Fibroblast of the conjunctiva (primary cell): ENCODE measurements around the gene SLC22A2.
"Not testable (repeated sequence)": the region's sequence is repeated elsewhere in the genome, so short reads cannot be mapped to it uniquely, and the experiment has no call there.

ENCODE experiments used
- DNase-seq: peaks from one replicate; pipeline ENCODE4 v3.0.0-alpha.2; 2010; ENCODE audit warnings: low read depth

Gene SLC22A2

GRCh38 chr6:160258346-160259142 is at the start of gene SLC22A2:
SLC22A2 (minus strand) TSS chr6:160258821; CDS start chr6:160258757, 64 bp downstream.
- DNase-seq, result no peak

GRCh38 chr6:160305926-160306713 is 47.5 kb upstream of the SLC22A2 start:
- no peak for DNase-seq

- no peak for DNase-seq
These were observed 45.2 kb upstream of the SLC22A2 start for GRCh38 chr6:160303806-160304205.

- DNase-seq, result not testable (repeated sequence)
These were observed 43.9 kb upstream of the SLC22A2 start for GRCh38 chr6:160302431-160303082.

DNA sequence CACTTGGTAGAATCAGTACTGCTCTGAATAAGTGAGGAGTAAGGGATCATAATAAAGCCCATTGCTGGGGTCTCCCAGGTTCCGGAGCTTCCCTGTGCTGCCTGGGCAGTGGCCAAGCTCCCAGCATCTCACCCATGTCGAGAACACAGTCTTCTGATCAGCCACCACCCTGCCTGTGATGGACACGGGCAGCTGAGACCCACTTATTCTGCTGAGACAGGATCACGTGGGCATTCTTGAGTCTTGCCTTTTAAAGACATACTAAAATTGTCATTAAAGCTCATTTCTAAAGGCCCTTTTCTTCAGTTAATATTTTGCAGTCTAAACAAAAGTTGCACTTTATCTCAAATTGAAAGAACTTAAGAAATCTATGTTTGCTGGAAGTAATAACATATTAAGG is 42.7 kb upstream of the SLC22A2 start:
- DNase-seq, result no peak

DNA sequence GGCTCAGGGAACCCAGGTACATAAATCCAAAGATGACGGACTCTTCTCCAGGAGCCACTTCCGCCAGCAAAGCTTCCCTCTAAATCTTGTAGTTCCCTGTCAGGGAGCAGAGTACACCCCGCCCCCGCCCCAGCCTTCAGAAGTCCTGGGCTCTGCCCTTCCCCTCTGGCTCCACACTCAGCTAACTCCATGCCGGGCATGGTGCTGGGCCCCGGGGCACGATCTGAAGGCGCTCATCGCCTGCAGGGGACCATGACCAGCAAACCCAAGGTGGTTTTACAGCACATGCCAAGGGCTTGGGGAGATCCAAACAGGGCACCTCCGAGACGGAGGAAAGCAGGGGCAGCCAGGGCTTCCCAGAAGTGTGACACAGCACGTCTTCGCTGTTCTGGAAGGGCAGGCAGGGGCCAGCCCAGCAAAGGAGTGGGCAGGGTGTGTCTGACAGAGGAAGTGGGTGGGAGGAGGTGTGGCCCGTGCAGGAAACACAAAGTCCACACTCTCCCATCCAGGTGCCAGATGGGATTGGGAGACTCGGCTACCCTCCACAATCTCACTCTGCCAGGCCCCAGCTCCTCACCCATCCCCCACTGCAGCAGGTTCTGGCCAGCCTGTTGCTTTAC is 41.6 kb upstream of the SLC22A2 start:
- DNase-seq, result no peak

DNA sequence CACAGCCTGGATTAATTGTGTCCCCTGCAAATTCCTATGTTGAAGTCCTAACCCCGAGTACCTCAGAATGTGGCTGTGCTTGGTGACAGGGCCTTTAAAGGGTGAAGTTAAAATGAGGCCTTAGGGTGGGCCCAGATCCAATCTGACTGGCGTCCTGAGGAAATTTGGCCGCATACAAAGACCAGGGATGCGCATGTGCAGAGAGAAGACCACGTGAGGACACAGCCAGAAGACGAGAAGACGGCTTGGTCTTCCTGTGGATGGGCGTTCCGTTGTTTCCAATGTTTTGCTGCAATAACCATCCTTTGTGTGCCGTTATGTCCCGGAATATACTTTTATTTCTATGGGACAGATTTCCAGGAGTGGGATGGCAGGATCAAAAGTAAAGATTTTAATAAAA is 40.9 kb upstream of the SLC22A2 start:
- DNase-seq, result no peak

DNA sequence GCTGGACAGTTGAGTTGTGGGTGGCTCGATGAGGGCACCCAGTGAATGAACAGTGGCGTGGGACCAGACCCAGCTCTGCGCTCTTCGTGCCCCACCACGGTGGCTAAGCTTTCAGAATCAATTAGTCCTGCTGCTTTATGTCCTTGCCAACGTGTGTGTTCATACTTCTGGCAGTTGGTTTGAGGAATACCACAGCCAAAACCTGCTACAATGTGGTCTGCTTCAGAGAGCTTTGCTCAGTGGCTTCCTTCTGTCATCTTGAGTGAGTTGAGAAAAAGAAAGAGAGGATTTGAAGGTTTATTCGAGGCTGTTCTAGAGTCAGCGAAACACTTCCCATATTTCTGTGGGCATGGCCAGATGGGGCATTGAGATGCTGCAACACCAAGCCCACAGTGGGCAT is 39.5 kb upstream of the SLC22A2 start:
- no peak for DNase-seq

DNA sequence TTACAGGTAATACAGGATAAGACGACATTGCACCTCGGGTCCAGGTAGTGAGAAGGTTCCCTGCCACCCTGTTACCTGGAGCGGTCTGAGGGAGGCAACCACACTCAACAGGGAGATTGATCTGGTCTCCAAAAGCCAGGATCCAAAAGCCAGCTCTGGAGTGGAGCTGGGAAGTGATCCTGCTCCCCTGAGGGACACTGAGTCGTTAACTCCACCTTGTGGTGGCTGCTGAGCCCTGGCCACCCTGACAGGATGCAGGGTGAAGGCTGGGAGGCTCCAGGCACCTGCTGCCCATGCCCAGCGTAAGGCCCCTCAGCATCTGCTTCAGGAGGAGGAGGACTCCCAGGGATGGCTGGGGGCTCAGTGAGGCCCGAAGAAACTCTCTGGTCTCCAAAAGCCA is 38.7 kb upstream of the SLC22A2 start:
- no peak for DNase-seq

DNA sequence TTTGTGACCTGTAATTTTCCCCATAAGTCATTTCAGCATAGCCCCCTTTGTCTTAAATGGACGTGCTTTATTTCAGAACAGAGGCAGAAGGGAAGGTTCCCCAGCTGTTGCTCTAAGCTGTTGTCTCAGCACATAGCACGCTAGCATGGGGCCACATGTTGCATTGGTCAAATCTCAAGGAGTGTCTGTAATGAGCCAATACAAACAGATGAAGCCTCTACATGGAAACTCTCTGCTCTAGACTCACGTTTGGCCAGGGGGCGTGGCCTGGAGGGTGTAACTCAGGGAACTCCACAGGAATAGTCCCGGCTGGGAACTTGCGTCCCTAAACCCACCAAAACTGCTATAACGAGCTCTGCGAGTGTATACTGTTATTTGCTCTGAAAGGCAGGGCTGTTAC is 35.2 kb upstream of the SLC22A2 start:
- DNase-seq, result no peak

- no peak for DNase-seq
These were observed 27.0 kb upstream of the SLC22A2 start for GRCh38 chr6:160285541-160286105.

GRCh38 chr6:160284575-160284974 is 26.0 kb upstream of the SLC22A2 start:
- no peak for DNase-seq

GRCh38 chr6:160282444-160282843 is 23.8 kb upstream of the SLC22A2 start:
- no peak for DNase-seq

GRCh38 chr6:160279850-160280249 is 21.2 kb upstream of the SLC22A2 start:
- DNase-seq, result no peak

DNA sequence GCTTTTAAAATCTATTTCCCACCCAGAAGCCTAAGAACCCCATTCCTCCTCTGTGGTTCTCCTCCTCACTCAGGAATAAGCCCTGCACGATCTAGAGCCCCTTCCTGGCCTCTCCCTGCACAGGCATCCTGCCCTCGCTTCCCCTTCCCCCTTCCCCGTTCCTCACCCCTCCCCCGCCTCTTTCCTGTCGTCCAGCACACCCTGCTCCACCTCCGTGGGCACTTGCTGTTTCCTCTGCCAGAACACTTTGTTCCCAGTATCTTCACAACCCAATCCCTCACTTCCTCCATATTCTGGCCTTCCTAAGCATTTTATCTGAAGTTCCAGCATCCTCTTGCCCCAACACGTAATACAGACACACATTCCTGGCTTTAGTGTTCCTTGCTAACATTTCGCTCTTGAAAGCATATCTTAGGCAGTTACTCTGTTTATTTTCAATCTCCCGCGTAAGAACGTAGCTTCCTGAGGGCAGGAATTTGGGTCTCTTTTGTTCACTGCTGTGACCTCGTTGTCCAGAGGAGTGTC is 20.2 kb upstream of the SLC22A2 start:
- DNase-seq, result no peak

- no peak for DNase-seq
These were observed 19.7 kb upstream of the SLC22A2 start for GRCh38 chr6:160278311-160278710.

GRCh38 chr6:160277546-160277945 is 18.9 kb upstream of the SLC22A2 start:
- DNase-seq, result no peak

- no peak for DNase-seq
These were observed 18.5 kb upstream of the SLC22A2 start for GRCh38 chr6:160277144-160277543.

GRCh38 chr6:160276126-160276525 is 17.5 kb upstream of the SLC22A2 start:
- DNase-seq, result no peak

- DNase-seq, result no peak
These were observed 16.9 kb upstream of the SLC22A2 start for GRCh38 chr6:160275511-160276003.

GRCh38 chr6:160274871-160275510 is 16.4 kb upstream of the SLC22A2 start:
- no peak for DNase-seq
